HG02588 (cell line): ENCODE data around the gene ANKRD13B.

Experiments used
- ATAC-seq: cut with Tn5 transposase; IDR thresholded peaks from one replicate; pipeline ENCODE4 v1.9.1; 2021; ENCODE audit warnings: mild to moderate bottlenecking, moderate library complexity; ENCODE audit not compliant: unreplicated experiment

ANKRD13B gene

GRCh38 chr17:29579866-29580771, 12.8 kb upstream of the ANKRD13B start:
- ATAC-seq = peak; percentile 78

GRCh38 chr17:29581583-29582253, 11.2 kb upstream of the ANKRD13B start:
- ATAC-seq = no peak

GRCh38 chr17:29582254-29582765, 10.6 kb upstream of the ANKRD13B start:
- no peak for ATAC-seq

GRCh38 chr17:29582772-29583171, 10.2 kb upstream of the ANKRD13B start:
- no peak for ATAC-seq

- no peak for ATAC-seq
Observed at GRCh38 chr17:29583324-29584248, 9.3 kb upstream of the ANKRD13B start.

GRCh38 chr17:29584452-29585079, 8.4 kb upstream of the ANKRD13B start:
- no peak for ATAC-seq

- no peak for ATAC-seq
Observed at GRCh38 chr17:29585080-29585751, 7.7 kb upstream of the ANKRD13B start.

- no peak for ATAC-seq
Observed at GRCh38 chr17:29586676-29587469, 6.1 kb upstream of the ANKRD13B start.

GRCh38 chr17:29587591-29587990, 5.3 kb upstream of the ANKRD13B start:
- ATAC-seq = no peak

GRCh38 chr17:29588017-29588561, 4.8 kb upstream of the ANKRD13B start:
- ATAC-seq = no peak

GRCh38 chr17:29588562-29589411, 4.1 kb upstream of the ANKRD13B start:
- peak; percentile 9 for ATAC-seq

- ATAC-seq = peak; percentile 58
Observed at GRCh38 chr17:29589524-29590410, 3.2 kb upstream of the ANKRD13B start, which contains the start of gene GIT1. Gene GIT1, minus strand, starts transcription at chr17:29589648. Its CDS starts 270 bp downstream, at chr17:29589378.

GRCh38 chr17:29590411-29591145, 2.4 kb upstream of the ANKRD13B start:
- ATAC-seq = no peak

GRCh38 chr17:29591146-29591736, 1.7 kb upstream of the ANKRD13B start:
- no peak for ATAC-seq

GRCh38 chr17:29591737-29592608, 959 bp upstream of the ANKRD13B start:
- ATAC-seq = no peak
